GM08714 (cell line): Measurements from ENCODE around the gene ANGEL2.
"Not testable (repeated sequence)": the region's sequence is repeated elsewhere in the genome, so short reads cannot be mapped to it uniquely, and the experiment has no call there.

ENCODE experiments used
- H3K4me3 ChIP-seq: fragments of 200-500 bp; sonication (Bioruptor generic); 2 replicates; pipeline ENCODE4 v1.5.1; 2014; ENCODE audit warnings: mild to moderate bottlenecking, low read length, inconsistent platforms
- ZNF274 ChIP-seq: IDR thresholded peaks from 2 replicates; pipeline ENCODE4 v1.6.1; 2012; ENCODE audit warnings: mild to moderate bottlenecking, low read depth, low read length

The ANGEL2 gene

GRCh38 chr1:213041443-213041842, 25.8 kb upstream of the ANGEL2 start:
- no peak for TF ChIP-seq ZNF274
- H3K4me3 ChIP-seq: no peak overlapping the region

- TF ChIP-seq ZNF274: no peak
- H3K4me3 ChIP-seq: no peak overlapping the region
These were observed 19.9 kb upstream of the ANGEL2 start for GRCh38 chr1:213035573-213035972.

- no peak for TF ChIP-seq ZNF274
- no peak overlapping the region for H3K4me3 ChIP-seq
These were observed 19.0 kb upstream of the ANGEL2 start for GRCh38 chr1:213034713-213035112.

GRCh38 chr1:213032651-213033050, 17.0 kb upstream of the ANGEL2 start:
- TF ChIP-seq ZNF274: no peak
- no peak overlapping the region for H3K4me3 ChIP-seq

- not testable (repeated sequence) for H3K4me3 ChIP-seq
These were observed 11.4 kb upstream of the ANGEL2 start for GRCh38 chr1:213027024-213027423.

GRCh38 chr1:213020016-213020415, 4.3 kb upstream of the ANGEL2 start:
- TF ChIP-seq ZNF274: no peak
- H3K4me3 ChIP-seq: no peak overlapping the region

- H3K4me3 ChIP-seq: no peak overlapping the region
These were observed 3.8 kb upstream of the ANGEL2 start for GRCh38 chr1:213019450-213019849.

GRCh38 chr1:213017447-213018273, 2.0 kb upstream of the ANGEL2 start:
- no peak overlapping the region for H3K4me3 ChIP-seq
- TF ChIP-seq ZNF274: no peak

More at GRCh38 chr1:213019450-213019849, 3.8 kb upstream of the ANGEL2 start:
- no peak for TF ChIP-seq ZNF274

- TF ChIP-seq ZNF274: no peak
- H3K4me3 ChIP-seq: peak overlapping the region; percentile 80
These were observed 1.0 kb downstream of the ANGEL2 start for GRCh38 chr1:213014642-213015041.

GRCh38 chr1:213008564-213008963, 7.1 kb downstream of the ANGEL2 start:
- H3K4me3 ChIP-seq: no peak overlapping the region
- no peak for TF ChIP-seq ZNF274

GRCh38 chr1:213003256-213003655, 12.4 kb downstream of the ANGEL2 start:
- no peak for TF ChIP-seq ZNF274
- H3K4me3 ChIP-seq: no peak overlapping the region

GRCh38 chr1:212994926-212995325, 20.7 kb downstream of the ANGEL2 start:
- no peak overlapping the region for H3K4me3 ChIP-seq
- TF ChIP-seq ZNF274: no peak

- not testable (repeated sequence) for H3K4me3 ChIP-seq
These were observed 21.7 kb downstream of the ANGEL2 start for GRCh38 chr1:212993960-212994359.

GRCh38 chr1:212990276-212990675, 25.4 kb downstream of the ANGEL2 start:
- no peak overlapping the region for H3K4me3 ChIP-seq
- no peak for TF ChIP-seq ZNF274

- no peak overlapping the region for H3K4me3 ChIP-seq
- TF ChIP-seq ZNF274: no peak
These were observed 27.9 kb downstream of the ANGEL2 start for GRCh38 chr1:212987702-212988322.
